ENCODE measurements around the gene SASS6. TPM values are rescaled to one million over a fixed set of nuclear protein-coding genes. Genes with fewer than 3 reads are reported as not detected.
A peak's percentile ranks its signal among the peaks of the same experiment; 100 is the strongest.

The SASS6 gene
- total RNA-seq (2021) (5.1 and 8.7 TPM in 2 replicates), Bru-seq, nascent RNA (percentile 77 among the genes with signal in this experiment), BruChase-seq, experiment 1, labeled RNA remaining after a 2-hour chase (percentile 80 among the genes with signal in this experiment), BruChase-seq, experiment 2, labeled RNA remaining after a 6-hour chase (percentile 68 among the genes with signal in this experiment)
- long read RNA-seq, transcript SASS6-201 (17 exons, 3,880 nt), result major isoform, 9 of 11 reads
- long read RNA-seq, partial matches to known transcripts, result 0 of 11 reads
- long read RNA-seq, other reads (novel, unspliced or antisense), result 2 of 11 reads

GRCh38 chr1:100132566-100133477 is at the start of gene SASS6, which contains the start of gene TRMT13:
TSS of gene SASS6 (minus strand) at chr1:100132930. CDS start at chr1:100132814, 116 bp downstream.
TSS of gene TRMT13 (plus strand) at chr1:100133163. CDS start at chr1:100133169, 6 bp downstream.
- TSS peak; percentile 57 for BruUV-seq (replicated peaks)
- Histone ChIP-seq H3K4me2 (peak within 1 kb of the TSS; percentile 89), H3K27ac (peak within 1 kb of the TSS; percentile 40), H3K4me1 (replicated peaks; ENCODE audit: insufficient read depth) (peaks cover 34% of the 10 kb centered on the region), H3K36me3 (ENCODE audit: low read depth) (peaks cover 10% of the 10 kb centered on the region), H3K9me3 (ENCODE audit: insufficient read depth, low read depth) (no peaks in the 10 kb centered on the region), H4K20me1 (ENCODE audit: insufficient read depth) (no peaks in the 10 kb centered on the region), H3K79me2 (ENCODE audit: low read depth) (peaks cover 77% of the 10 kb centered on the region), H3F3A (ENCODE audit: insufficient read depth, low read depth) (peaks cover 6% of the 10 kb centered on the region), H3K4me3 (peak within 1 kb of the TSS; percentile 87), H3K9me2 (ENCODE audit: insufficient read depth) (no peaks in the 10 kb centered on the region), H3K27me3 (ENCODE audit: insufficient read depth, low read depth) (no peaks in the 10 kb centered on the region), H2AFZ (peak within 1 kb of the TSS; percentile 97)
- TF ChIP-seq EZH2 (IDR thresholded peaks at IDR 0.05; ENCODE audit: low read depth), result no peak
- no peak for TF ChIP-seq CTCF (conservative IDR thresholded peaks at IDR 0.05)
- intact Hi-C loops (cut with micrococcal nuclease; ENCODE audit: unreplicated experiment), result loop anchor here (2.0 to 10.0 kb wide), 5 partner anchors 134 to 762 kb away; partner anchors contain the start of genes CDC14A, EXTL2, RTCA and SLC30A7
- CTCF ChIA-PET, result no interaction called here
- POLR2A ChIA-PET (ENCODE audit: unreplicated experiment), result interaction anchor here (0.7 kb wide), 3 partner anchors 31 to 762 kb away, joined by 4 to 8 read pairs (median 5); partner anchors contain the start of gene EXTL2
- DNase-seq, result peak; percentile 91 to 98

GRCh38 chr1:100178091-100178490 is 45.4 kb upstream of the SASS6 start, which contains the start of gene LRRC39:
TSS of gene LRRC39 (minus strand) at chr1:100178256. CDS start at chr1:100168516, 9,740 bp downstream.
- H3K27ac ChIP-seq, result no peak within 1 kb of the TSS
- no peaks in the 10 kb centered on the region for H3K79me2 ChIP-seq (ENCODE audit: low read depth)
- no peak within 1 kb of the TSS for H3K4me2 ChIP-seq
- BruUV-seq (replicated peaks), result no TSS peak
- H3K9me2 ChIP-seq (ENCODE audit: insufficient read depth), result 0 out of 2 replicates have a peak, but pooled peaks cover 3% of the 10 kb centered on the region
- peak in 1 of 2 experiments; percentile 31 for DNase-seq
- intact Hi-C loops (cut with micrococcal nuclease; ENCODE audit: unreplicated experiment), result no loop called here
- H3K4me3 ChIP-seq, result no peak within 1 kb of the TSS
- no peaks in the 10 kb centered on the region for H3K4me1 ChIP-seq (replicated peaks; ENCODE audit: insufficient read depth)
- POLR2A ChIA-PET (ENCODE audit: unreplicated experiment), result no interaction called here
- CTCF ChIA-PET, result no interaction called here
- H3K36me3 ChIP-seq (ENCODE audit: low read depth), result no peaks in the 10 kb centered on the region
- H3K9me3 ChIP-seq (ENCODE audit: insufficient read depth, low read depth), result no peaks in the 10 kb centered on the region
- no peaks in the 10 kb centered on the region for H3K27me3 ChIP-seq (ENCODE audit: insufficient read depth, low read depth)
- no peaks in the 10 kb centered on the region for H3F3A ChIP-seq (ENCODE audit: insufficient read depth, low read depth)
- H2AFZ ChIP-seq, result no peak within 1 kb of the TSS
- TF ChIP-seq CTCF (conservative IDR thresholded peaks at IDR 0.05), result no peak
- H4K20me1 ChIP-seq (ENCODE audit: insufficient read depth), result no peaks in the 10 kb centered on the region

GRCh38 chr1:100177295-100178041 is 44.7 kb upstream of the SASS6 start:
- Histone ChIP-seq H3K9me2 (ENCODE audit: insufficient read depth) (0 out of 2 replicates have a peak, but pooled peaks cover 3% of the 10 kb centered on the region), H3K79me2 (ENCODE audit: low read depth) (no peaks in the 10 kb centered on the region), H2AFZ (no peak overlapping the region), H3K4me1 (replicated peaks; ENCODE audit: insufficient read depth) (no peaks in the 10 kb centered on the region), H3K27me3 (ENCODE audit: insufficient read depth, low read depth) (no peaks in the 10 kb centered on the region), H3K36me3 (ENCODE audit: low read depth) (no peaks in the 10 kb centered on the region), H3K9me3 (ENCODE audit: insufficient read depth, low read depth) (no peaks in the 10 kb centered on the region), H3K27ac (no peak overlapping the region), H4K20me1 (ENCODE audit: insufficient read depth) (no peaks in the 10 kb centered on the region), H3F3A (ENCODE audit: insufficient read depth, low read depth) (no peaks in the 10 kb centered on the region), H3K4me3 (no peak overlapping the region), H3K4me2 (no peak overlapping the region)
- TF ChIP-seq EZH2 (IDR thresholded peaks at IDR 0.05; ENCODE audit: low read depth) (no peak), CTCF (conservative IDR thresholded peaks at IDR 0.05) (no peak)
- DNase-seq, result no peak
- no TSS peak for BruUV-seq (replicated peaks)
- intact Hi-C loops (cut with micrococcal nuclease; ENCODE audit: unreplicated experiment), result no loop called here
- ChIA-PET POLR2A (ENCODE audit: unreplicated experiment) (no interaction called here), CTCF (no interaction called here)

Measured in PC-9 (cell line).